IPS-NIHi7 (cell line): ENCODE measurements around the gene RBFOX2.
"Not testable (repeated sequence)": the region's sequence is repeated elsewhere in the genome, so short reads cannot be mapped to it uniquely, and the experiment has no call there.

Experiments used
- DNase-seq: peaks from one replicate; pipeline ENCODE4 v3.0.0; 2012; ENCODE audit warnings: mixed read lengths; ENCODE audit errors: extremely low spot score

RBFOX2 gene

DNA sequence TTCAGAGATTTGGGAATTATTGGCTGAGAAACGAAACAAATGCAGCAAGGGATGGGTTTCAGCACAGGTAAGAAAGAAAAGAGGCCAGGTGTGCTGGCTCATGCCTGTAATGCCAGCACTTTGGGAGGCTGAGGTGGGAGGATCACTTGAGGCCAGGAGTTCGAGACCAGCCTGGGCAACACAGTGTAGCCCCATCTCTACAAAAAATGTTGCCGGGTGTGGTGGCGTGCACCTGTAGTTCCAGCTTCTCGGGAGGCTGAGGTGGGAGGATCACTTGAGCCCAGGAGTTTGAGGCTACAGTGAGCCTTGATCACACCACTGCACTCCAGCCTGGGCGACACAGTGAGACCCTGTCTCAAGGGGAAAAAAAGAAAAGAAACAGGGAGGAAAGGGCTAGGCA lies 290.7 kb downstream of the RBFOX2 start:
- DNase-seq = not testable (repeated sequence)

DNA sequence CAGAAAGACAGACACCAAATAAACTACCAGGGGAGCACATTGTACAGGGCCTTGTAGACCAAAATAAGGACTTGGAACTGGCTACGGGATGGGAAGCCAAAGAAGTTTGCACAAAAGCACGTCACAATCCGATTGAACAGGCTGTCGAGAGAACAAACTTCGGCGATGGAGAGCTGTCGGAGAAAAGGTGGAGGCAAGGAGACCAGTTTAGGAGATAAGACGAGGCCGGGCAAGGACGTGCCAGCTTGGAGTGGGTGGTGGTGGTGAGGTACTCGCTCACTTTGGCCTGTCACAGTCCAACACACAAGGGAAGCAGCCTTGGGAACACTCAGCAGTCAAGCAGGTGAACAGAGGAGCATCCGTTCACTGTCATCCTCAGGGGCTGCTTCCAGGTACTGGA lies 291.9 kb downstream of the RBFOX2 start:
- DNase-seq = no peak

DNA sequence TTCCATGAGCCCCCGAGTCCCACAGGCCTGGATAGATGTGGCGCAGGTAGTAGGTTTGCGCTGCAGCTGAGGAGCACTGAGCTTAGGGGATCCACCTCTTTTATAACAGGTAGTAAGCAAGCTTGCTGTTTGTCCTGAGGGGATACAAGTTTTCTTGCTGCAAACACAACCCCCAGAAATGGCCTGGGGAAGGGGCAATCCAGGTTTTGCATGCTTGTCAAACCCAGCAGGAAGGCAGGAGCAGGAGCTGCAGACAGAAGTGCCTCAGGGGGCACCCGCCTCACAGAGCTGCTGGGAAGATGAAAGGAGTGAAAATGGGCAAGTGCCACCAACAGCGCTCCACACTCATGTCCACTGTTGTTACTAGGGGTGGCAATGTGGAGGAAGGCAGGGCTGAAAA lies 292.5 kb downstream of the RBFOX2 start:
- no peak for DNase-seq

DNA sequence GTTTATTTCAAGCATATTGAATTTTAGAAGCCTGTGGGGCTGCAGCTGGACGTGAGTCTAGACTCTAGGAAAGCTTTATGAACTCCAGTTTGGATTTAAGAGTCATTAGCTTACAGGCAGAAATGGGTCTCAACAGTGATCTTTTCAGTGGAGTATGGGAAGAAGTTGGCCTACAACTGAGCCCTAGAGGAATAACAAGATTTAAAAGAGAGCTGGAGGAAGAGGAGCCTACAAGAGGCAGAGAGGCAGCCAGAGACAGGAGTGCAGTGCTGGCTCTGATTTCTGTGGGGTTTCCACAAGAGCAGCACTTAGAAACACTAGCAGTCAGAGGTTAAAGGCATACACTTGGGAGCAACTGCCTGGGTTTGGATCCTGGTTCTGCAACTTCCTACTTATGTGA lies 293.1 kb downstream of the RBFOX2 start:
- DNase-seq = no peak

DNA sequence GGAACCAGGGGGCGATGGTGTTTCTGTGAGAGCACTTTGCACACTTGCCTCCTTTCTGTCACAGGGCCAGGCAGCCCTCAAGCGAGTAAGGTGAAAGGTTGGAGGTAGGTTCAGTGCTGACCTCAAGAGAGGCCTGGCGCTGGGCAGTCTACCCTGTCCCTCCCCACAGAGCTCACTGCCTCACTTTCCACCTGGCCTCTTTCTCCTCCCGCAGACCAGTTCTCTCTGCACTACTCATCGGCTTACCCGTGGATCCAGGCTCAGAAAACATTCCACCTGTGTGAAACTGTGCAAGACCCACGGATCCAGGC lies 294.2 kb downstream of the RBFOX2 start:
- no peak for DNase-seq

DNA sequence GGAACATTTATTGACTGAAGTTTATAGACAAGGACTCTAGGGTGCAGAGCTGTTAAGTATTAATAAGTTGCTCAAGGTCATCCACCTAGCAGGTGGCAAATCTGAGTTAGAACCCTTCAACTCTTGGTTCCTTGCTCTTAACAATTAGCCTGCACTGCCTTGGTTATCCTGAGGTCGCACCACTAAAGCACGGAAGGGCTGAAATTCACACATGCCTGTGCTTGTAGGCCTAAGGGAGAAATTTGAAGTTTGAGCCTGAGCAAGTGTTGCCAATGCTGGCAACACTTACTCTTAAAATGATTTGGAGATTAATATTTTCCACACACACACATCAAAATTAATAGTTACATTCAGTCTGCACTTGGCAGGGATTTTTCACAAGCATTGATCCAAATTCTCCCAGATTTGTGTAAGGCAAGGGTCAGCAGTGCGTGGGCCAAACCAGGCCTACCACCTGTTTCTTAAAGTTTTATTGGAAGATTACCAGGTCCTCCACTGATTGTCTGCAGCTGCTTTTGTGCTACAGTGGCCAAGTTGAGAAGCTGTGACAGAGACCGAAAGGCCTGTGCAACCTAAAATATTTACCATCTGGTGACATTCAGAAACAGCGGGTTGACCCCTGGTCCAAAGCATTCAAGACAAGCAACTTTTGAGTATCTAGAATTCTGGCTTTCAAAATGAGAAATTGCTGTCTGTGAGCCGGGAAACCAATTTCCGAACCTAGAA lies 294.7 kb downstream of the RBFOX2 start:
- DNase-seq = no peak

DNA sequence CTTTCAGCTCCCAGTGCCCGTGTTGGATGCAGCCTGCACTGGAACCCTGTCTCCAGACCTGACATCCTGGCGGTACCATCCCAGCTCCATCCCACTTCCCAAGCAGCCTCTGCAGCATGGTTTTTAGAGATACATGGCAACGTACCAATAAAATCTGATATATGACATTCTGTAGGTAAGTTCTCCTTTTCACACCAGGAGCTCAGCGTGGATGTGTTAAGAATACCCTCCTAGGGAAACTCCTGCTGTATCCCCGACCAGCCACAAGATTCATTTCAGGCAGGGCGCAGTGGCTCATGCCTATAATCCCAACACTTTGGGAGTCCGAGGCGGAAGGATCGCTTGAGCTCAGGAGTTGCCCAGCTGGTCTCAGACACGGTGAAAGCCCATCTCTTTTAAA lies 295.6 kb downstream of the RBFOX2 start:
- no peak for DNase-seq

DNA sequence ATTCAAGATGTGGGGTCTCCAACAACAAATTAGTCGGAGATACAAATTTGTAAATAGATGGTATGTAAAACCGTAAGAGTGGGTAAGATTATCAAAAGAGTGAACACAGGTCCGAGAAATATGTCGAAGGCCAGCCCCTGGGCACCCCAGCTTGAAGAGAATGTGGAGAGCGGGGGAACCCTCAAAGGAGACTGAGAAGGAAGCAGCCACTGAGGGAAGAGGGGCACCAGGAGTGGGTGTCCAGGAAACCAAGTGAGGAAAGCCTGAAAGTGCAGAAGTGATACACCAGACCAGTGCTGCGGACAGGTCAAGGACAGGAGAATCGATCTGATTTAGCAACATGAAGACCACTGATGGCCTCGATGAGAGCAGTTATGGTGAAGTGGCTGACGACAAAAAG lies 296.5 kb downstream of the RBFOX2 start:
- no peak for DNase-seq

DNA sequence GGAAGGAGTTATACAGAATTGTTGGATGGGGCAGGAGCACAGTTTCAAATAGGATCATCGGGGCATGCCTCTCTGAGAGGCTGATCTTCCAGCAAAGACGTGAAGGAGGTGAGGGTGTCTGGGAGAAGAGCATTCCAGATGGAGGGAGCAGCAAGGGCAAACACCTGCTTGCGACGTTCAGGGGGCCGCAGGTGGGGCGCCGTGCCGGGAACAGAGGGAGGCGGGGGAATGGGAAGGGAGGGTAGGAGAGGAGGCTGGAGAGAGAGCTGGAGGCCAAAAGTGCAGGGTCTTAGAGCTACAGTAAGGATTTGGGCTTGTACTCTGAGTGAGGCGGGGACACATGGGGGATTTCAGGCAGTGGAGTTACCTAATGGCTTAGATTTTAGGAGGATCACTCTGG lies 297.3 kb downstream of the RBFOX2 start:
- DNase-seq = no peak

DNA sequence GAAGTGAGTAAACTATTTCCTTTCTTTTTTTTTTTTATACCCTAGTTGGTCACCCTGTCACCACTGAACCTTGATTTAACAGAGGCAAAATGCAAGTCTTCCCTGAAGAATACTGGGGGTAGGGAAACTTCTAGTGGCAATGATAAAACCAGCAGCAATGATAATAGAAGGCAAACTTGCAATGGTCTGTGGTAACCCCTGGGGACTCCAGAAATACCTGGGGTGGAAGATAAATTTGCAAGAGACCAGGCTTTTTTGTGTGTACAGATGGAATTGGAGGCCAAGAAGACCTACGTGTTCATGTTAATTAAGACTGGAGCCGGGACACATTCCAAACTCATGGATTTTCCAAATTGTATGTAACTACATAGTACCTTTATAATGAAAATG lies 299.3 kb downstream of the RBFOX2 start:
- DNase-seq = no peak

DNA sequence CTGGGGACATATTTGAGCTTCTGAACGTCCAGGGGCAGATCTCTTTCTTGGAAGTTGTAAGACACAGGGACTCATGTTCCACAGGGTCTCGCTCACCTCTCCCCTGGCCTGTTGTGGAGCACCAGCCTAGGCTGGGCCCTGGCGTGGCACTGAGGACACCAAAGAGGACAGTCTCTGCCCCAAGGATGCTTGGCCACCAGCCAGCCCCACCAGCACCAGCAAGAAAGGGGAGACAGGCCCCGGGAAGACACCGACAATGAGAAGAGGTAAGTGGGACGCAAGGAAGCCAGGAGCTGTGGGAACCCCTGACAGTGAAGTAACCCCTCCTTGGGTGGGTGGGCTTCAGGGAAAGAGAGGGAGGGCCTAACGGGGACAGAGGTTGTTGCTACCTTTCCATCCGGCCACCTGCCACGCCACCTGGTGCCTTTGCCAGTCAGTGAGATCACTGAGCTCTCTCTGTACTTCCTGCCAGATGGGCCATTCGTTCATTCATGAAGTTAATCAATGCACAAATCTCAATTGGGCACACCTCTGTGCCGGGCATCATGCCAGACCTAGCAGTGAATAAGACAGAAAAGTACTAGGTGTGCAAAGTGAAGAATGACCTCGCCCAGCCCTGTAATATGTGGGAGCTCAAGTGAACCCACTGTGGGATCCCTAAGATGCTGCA lies 299.9 kb downstream of the RBFOX2 start:
- DNase-seq = no peak

DNA sequence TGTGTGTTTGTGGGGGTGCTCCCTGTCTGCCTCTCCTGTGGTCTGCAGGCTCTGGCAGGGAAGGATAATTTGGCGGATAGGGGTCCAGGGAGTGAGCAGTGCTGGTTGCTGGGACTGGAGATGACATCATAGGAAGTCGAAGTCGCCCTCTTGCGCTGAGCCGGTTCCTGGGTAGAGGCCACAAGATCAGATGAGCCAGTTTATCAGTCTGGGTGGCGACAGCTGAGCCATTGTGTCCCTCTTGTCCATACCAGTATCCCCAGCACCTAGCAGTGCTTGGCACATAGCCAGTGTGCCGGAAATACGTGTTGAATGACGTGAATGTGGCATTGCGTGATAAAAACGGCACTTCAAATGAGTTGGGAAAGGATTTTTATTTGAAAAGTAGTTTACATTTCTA lies 301.2 kb downstream of the RBFOX2 start:
- no peak for DNase-seq

DNA sequence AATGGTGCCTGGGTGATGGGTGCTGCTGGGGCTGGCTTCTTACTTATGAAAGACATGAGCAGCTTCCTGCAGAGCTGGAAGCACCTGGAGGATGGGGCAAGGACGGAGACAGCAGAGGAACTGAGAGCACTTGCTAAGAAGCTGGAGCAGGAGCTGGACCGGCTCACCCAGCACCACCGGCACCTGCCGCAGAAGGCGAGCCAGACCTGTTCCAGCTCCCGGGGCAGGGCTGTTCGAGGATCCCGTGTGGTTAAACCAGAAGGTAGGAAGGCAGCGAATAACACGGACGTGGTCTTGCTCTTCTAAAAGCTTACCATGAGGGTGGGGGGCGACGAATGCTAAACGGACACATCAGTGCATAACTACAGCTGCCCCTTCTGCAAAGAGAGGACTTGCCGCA lies 301.7 kb downstream of the RBFOX2 start:
- no peak for DNase-seq

DNA sequence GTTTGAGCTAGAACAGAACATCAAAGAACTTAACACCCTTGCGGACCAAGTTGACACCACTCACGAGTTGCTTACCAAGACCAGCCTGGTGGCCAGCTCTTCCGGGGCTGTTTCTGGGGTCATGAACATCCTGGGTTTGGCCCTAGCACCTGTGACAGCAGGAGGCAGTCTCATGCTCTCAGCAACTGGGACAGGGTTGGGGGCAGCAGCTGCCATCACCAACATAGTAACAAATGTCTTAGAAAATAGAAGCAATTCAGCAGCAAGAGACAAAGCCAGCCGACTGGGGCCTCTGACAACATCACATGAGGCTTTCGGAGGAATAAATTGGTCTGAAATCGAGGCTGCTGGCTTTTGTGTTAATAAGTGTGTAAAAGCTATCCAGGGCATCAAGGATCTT lies 302.2 kb downstream of the RBFOX2 start:
- no peak for DNase-seq

DNA sequence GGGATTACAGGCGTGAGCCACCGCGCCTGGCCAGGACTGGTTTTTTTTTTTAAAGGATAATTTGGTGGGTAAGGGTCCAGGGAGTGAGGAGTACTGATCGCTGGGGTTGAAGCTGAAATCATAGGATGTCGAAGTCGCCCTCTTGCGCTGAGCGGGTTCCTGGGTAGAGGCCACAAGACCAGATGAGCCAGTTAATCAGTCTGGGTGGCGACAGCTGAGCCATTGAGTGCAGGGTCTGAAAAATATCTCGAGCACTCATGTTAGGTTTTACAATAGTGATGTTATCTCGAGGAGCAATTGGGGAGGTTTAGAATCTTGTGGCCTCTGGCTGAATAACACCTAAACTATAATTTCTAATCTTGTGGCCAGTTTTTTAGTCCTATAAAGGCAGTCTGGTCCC lies 303.1 kb downstream of the RBFOX2 start:
- DNase-seq = no peak

DNA sequence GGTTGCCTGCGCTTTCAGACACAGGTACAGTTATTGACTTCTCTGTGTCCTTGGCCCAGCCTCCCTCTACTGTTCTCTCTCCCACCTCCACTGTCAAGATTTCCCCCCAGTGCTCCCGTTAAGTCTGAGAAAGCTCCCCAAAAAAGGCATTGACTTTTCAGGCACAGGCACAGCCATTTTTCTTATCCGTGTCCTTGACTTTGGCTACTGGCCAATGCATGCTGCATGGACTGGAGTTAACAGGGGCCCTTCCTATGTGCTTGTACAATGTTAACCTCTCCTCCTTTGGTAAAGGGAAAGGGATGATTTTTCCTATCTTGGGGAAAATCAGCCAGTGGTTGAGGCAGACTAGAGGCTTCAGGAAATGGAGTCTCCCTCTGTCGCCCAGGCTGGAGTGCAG lies 306.7 kb downstream of the RBFOX2 start:
- no peak for DNase-seq

DNA sequence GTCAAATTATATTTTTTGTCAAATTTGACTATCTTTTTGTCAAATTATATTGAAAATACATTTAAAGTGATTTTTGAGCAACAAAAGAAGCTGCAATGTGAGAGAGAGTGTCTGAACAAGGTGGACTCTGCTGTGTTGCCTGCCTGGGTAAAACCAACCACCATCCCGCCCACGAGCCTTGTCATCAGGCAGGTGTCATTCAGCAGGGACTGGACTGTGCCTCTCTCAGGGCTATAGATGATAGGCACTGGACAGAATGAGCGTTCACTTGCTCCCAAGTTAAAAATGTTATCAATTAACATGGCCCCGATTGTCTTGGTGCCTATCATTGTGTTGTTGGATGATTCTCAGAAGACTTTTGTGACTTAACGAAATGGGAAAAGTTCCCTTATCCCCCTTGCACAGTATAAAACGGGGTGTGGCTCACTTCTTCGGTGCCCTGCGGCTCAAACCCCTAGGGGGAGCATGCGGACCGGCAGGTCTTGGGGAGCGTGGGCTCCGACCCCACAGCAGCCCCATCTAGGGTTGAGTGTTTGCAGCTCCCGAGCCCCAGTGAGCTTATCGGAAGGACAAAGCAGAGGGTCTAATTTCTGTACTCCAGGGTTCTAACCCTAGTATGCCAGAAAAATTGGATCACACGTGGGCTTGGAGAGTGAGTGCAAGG lies 309.3 kb downstream of the RBFOX2 start:
- no peak for DNase-seq

DNA sequence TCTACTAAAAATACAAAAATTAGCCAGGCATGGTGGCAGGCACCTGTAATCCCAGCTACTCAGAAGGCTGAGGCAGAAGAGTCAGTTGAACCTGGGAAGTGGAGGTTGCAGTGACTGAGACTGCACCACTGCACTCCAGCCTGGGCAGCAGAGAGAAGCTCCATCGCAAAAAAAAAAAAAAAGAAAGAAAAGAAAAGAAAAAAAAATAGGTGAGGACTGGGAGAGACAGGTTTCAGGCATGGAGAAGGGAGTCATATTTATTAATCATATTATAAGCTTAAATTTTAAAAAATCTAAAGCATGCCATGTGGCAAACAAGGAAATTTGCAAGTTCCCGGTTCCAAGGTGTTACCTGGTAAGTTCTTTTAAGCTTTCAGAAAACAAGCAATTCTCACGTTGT lies 311.1 kb downstream of the RBFOX2 start, which contains the start of gene APOL5:
Gene APOL5, plus strand, starts transcription at position 301 of the 400 bp plus-strand sequence. Its CDS starts 0 bp downstream, at position 301.
- no peak for DNase-seq

DNA sequence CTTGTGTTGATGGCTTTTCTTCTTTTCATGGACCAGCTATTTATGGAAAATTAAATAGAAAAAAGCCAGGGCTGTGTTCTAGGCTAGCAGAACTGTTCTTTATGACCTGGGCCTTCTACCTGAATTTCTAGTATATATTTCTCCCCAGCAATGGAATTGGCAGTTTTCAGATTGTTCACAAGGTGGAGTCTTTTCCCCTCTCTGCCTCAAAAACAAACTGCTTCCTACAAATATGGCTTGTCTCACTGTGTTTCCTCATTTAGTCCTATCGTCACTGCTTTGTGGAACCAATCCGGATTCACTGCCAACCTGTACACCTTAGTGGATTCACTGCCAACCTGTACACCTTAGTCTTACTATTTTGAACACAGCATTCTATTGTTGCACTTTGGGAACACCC lies 316.0 kb downstream of the RBFOX2 start:
- DNase-seq = no peak

DNA sequence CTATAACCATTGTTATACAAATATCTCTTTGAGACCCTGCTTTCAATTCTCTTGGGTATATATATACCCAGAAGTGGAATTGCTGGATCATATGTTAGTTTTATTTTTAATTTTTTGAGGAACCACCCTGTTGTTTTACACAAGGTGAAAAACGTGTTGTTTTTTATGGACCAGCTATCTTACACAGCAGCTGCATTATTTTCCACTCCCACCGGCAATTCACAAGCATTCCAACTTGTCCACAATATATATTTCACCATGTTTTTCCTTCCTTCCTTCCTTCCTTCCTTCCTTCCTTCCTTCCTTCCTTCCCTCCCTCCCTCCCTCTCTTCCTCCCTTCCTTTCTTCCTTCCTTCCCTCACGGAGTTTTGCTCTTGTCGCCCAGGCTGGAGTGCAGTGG lies 317.3 kb downstream of the RBFOX2 start:
- DNase-seq = no peak

DNA sequence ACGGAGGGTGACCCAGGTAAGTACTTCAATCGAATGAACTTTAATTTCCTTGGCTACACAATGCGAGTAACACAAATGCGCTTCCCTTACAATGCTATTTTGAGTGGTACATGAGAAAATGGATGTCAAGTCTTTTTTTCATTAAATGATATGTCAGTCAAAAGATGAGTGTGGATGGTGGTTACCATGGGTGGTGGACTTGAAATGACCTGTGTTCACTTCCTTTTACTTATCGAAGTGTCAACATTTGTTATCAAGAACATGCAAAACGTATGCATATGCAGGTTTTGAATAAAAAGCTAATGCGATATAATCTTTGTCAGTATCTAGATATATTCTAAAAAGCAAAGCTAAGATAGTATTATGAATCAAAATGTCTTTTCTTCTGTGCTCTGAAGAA lies 319.7 kb downstream of the RBFOX2 start:
- no peak for DNase-seq

DNA sequence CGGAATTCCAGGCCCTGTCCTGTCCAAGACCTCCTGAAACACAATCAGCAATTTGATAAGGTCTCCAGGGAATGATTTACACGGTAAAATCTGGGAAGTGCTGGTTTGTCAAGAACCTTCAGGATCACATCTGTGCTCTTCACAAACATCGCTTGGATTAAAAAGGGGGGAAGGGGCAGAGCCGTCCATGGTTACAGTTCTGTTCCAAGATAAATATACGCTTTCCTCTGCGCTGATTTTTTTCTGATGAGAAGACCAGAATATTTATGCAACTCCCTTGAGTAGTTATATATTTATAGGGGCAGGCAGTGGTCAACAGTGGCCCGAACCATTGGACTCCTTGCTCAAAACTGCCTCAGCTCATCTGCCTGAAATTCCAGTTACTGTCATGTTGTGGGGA lies 320.2 kb downstream of the RBFOX2 start:
- DNase-seq = no peak

DNA sequence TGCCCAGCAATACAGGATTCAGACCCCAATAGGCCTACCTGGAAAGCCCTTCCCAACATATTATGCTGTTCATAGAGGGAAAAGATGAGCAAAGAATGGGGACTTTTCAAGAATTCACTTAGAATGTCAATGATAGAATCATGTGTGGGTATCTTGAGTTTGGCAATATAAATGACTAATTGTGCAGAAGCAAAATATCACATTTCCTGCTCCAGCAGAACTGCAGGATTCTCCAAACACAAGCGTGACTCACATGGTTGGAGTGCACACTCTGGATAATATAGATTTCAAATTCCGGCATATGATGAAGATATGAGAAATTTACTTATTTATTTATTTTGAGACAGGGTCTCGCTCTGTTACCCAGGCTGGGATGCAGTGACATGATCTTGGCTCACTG lies 323.5 kb downstream of the RBFOX2 start:
- DNase-seq = no peak
